ENCODE data around the gene CACFD1. TPM values are rescaled to one million over a fixed set of nuclear protein-coding genes. Genes with fewer than 3 reads are reported as not detected.

CACFD1 gene
- total and polyA plus RNA-seq, 2 of the 13 experiments (the other 11 are each of a cell fraction or from before 2014, with no cell fraction given), result 13.8 to 14.6 TPM

DNA sequence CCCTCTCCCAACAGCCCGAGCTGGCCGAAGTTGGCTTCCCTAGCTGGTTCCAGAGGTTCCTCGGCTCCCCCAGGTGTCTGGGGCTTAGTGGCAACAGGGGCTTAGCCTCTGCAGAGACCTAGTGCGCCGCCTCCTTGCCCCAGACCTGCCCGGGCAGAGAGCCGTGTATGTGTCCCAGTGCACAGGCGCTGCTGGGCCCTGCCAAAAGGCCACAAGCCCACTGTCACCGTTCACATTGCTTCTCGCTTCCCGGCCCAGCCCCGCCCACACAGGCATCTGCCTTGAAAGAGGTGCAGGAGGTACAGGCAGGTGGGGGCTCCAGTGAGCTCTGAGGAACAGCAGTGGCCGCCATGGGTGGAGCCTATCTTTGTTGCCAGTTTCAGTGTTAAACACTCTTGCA, 2.5 kb upstream of the CACFD1 start:
- ATAC-seq, result no peak
- FAIRE-seq, result no peak
- H3K9ac ChIP-seq (ENCODE audit: insufficient read depth, low read depth, low read length), result no peak overlapping the region
- no peaks in the 10 kb centered on the region for H3K9me3 ChIP-seq (ENCODE audit: low read length)
- DNase-seq (ENCODE audit: low spot score), result peak; percentile 20
- ChIA-PET CTCF (ENCODE audit: low intra/inter-chr PET ratio, low total read pairs) (no interaction called here), POLR2A (no interaction called here)
- no peak overlapping the region for H3K4me2 ChIP-seq (ENCODE audit: low read depth, low read length)
- TF ChIP-seq, protein P1, sequence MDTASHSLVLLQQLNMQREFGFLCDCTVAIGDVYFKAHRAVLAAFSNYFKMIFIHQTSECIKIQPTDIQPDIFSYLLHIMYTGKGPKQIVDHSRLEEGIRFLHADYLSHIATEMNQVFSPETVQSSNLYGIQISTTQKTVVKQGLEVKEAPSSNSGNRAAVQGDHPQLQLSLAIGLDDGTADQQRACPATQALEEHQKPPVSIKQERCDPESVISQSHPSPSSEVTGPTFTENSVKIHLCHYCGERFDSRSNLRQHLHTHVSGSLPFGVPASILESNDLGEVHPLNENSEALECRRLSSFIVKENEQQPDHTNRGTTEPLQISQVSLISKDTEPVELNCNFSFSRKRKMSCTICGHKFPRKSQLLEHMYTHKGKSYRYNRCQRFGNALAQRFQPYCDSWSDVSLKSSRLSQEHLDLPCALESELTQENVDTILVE (CRISPR knock-in tag; IDR thresholded peaks at IDR 0.05), result no peak
- TF ChIP-seq, protein P2, sequence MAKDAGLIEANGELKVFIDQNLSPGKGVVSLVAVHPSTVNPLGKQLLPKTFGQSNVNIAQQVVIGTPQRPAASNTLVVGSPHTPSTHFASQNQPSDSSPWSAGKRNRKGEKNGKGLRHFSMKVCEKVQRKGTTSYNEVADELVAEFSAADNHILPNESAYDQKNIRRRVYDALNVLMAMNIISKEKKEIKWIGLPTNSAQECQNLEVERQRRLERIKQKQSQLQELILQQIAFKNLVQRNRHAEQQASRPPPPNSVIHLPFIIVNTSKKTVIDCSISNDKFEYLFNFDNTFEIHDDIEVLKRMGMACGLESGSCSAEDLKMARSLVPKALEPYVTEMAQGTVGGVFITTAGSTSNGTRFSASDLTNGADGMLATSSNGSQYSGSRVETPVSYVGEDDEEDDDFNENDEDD (CRISPR knock-in tag; IDR thresholded peaks at IDR 0.05; ENCODE audit: borderline replicate concordance), result no peak
- TF ChIP-seq, protein P3, sequence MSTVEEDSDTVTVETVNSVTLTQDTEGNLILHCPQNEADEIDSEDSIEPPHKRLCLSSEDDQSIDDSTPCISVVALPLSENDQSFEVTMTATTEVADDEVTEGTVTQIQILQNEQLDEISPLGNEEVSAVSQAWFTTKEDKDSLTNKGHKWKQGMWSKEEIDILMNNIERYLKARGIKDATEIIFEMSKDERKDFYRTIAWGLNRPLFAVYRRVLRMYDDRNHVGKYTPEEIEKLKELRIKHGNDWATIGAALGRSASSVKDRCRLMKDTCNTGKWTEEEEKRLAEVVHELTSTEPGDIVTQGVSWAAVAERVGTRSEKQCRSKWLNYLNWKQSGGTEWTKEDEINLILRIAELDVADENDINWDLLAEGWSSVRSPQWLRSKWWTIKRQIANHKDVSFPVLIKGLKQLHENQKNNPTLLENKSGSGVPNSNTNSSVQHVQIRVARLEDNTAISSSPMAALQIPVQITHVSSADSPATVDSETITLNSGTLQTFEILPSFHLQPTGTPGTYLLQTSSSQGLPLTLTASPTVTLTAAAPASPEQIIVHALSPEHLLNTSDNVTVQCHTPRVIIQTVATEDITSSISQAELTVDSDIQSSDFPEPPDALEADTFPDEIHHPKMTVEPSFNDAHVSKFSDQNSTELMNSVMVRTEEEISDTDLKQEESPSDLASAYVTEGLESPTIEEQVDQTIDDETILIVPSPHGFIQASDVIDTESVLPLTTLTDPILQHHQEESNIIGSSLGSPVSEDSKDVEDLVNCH (CRISPR knock-in tag; IDR thresholded peaks at IDR 0.05), result no peak
- H3K27me3 ChIP-seq (ENCODE audit: control insufficient read depth in 1 of 2, insufficient read depth in 2 of 2, low read length in 2 of 2), result no peaks in the 10 kb centered on the region; a peak in 1 of 5 replicates
- BruUV-seq (replicated peaks), result no TSS peak
- H2AFZ ChIP-seq (ENCODE audit: low read length), result no peak overlapping the region
- H3K79me2 ChIP-seq (ENCODE audit: insufficient read depth, low read length), result peaks cover 14% of the 10 kb centered on the region
- no peak overlapping the region for H3K4me3 ChIP-seq (replicated peaks in 1 of 3; ENCODE audit: insufficient read depth in 1 of 3, low read depth in 2 of 3, low read length in 3 of 3)
- peaks cover 45% of the 10 kb centered on the region for H3K4me1 ChIP-seq (ENCODE audit: insufficient read depth, low read length)
- intact Hi-C loops (cut with micrococcal nuclease; ENCODE audit: unreplicated experiment), result no loop called here
- in situ Hi-C loops (cut with HindIII; ENCODE audit: extremely low pct_ligation_motif_present, low pct_unique_long_range_greater_than_20kb), result no loop called here
- H4K20me1 ChIP-seq (ENCODE audit: insufficient read depth, low read length), result no peaks in the 10 kb centered on the region
- 52% methylated on average over 3 of the region's 13 CpGs for WGBS (ENCODE audit: low lambda C conversion rate)
- no peaks in the 10 kb centered on the region; a peak in 1 of 5 replicates for H3K36me3 ChIP-seq (replicated peaks in 1 of 2; ENCODE audit: control insufficient read depth in 1 of 2, insufficient read depth in 2 of 2, low read length in 2 of 2)
- no peak overlapping the region for H3K27ac ChIP-seq (ENCODE audit: extremely low read length, insufficient read depth, low read length)

Data from HepG2 (cell line).